GM12865 (cell line): ENCODE results near the gene SPPL3.

Experiments used
- DNase-seq: peaks from one replicate; pipeline ENCODE4 v3.0.0; 2010; ENCODE audit warnings: low read depth
- H3K4me3 ChIP-seq: 2 replicates; pipeline ENCODE4 v1.5.1; 2011; ENCODE audit warnings: mild to moderate bottlenecking, low read depth, low read length, control low read depth
- CTCF ChIP-seq: IDR thresholded peaks from 2 replicates; pipeline ENCODE4 v1.5.1; 2011; ENCODE audit warnings: low read length, control low read depth, low read depth, inconsistent platforms; ENCODE audit not compliant: insufficient read depth; ENCODE audit errors: missing control alignments

SPPL3 gene

GRCh38 chr12:120832737-120833136 lies 71.4 kb downstream of the SPPL3 start:
- no peak for TF ChIP-seq CTCF
- H3K4me3 ChIP-seq, result no peak overlapping the region
- no peak for DNase-seq

GRCh38 chr12:120831648-120832267 lies 72.4 kb downstream of the SPPL3 start:
- no peak for TF ChIP-seq CTCF
- no peak for DNase-seq
- no peak overlapping the region for H3K4me3 ChIP-seq

GRCh38 chr12:120830966-120831365 lies 73.2 kb downstream of the SPPL3 start:
- H3K4me3 ChIP-seq, result no peak overlapping the region
- DNase-seq, result no peak
- no peak for TF ChIP-seq CTCF

- TF ChIP-seq CTCF, result no peak
- DNase-seq, result no peak
These were observed 73.9 kb downstream of the SPPL3 start for GRCh38 chr12:120830052-120830940.

GRCh38 chr12:120826335-120826734 lies 77.8 kb downstream of the SPPL3 start:
- no peak for TF ChIP-seq CTCF
- no peak overlapping the region for H3K4me3 ChIP-seq
- DNase-seq, result no peak

More at GRCh38 chr12:120830052-120830940, 73.9 kb downstream of the SPPL3 start:
- no peak overlapping the region for H3K4me3 ChIP-seq

GRCh38 chr12:120825337-120825736 lies 78.8 kb downstream of the SPPL3 start:
- H3K4me3 ChIP-seq, result no peak overlapping the region
- TF ChIP-seq CTCF, result no peak
- no peak for DNase-seq
